Effector CD4-positive, alpha-beta T cell (primary cell): ENCODE measurements around the gene KIAA1755.
A peak's percentile ranks its signal among the peaks of the same experiment; 100 is the strongest.

Source experiments
- DNase-seq: peaks from one replicate; pipeline ENCODE4 v3.0.0-alpha.2; 2020

The KIAA1755 gene

GRCh38 chr20:38179846-38180245 lies 80.7 kb downstream of the KIAA1755 start:
- no peak for DNase-seq

- DNase-seq: no peak
These were observed 82.0 kb downstream of the KIAA1755 start for GRCh38 chr20:38178581-38178980.

- DNase-seq: no peak
These were observed 82.5 kb downstream of the KIAA1755 start for GRCh38 chr20:38178065-38178491.

- no peak for DNase-seq
These were observed 83.3 kb downstream of the KIAA1755 start for GRCh38 chr20:38177201-38177600.

GRCh38 chr20:38175304-38176180 lies 85.0 kb downstream of the KIAA1755 start:
- DNase-seq: no peak

GRCh38 chr20:38173237-38174156 lies 87.0 kb downstream of the KIAA1755 start:
- no peak for DNase-seq

GRCh38 chr20:38172408-38172807 lies 88.1 kb downstream of the KIAA1755 start:
- no peak for DNase-seq

GRCh38 chr20:38171675-38172043 lies 88.9 kb downstream of the KIAA1755 start:
- DNase-seq: no peak

GRCh38 chr20:38170826-38171674 lies 89.5 kb downstream of the KIAA1755 start:
- DNase-seq: no peak

GRCh38 chr20:38170219-38170825 lies 90.2 kb downstream of the KIAA1755 start:
- no peak for DNase-seq

GRCh38 chr20:38169636-38170193 lies 90.8 kb downstream of the KIAA1755 start:
- DNase-seq: no peak

GRCh38 chr20:38168791-38169589 lies 91.5 kb downstream of the KIAA1755 start:
- DNase-seq: no peak

- DNase-seq: no peak
These were observed 92.4 kb downstream of the KIAA1755 start for GRCh38 chr20:38167851-38168760.

- no peak for DNase-seq
These were observed 93.1 kb downstream of the KIAA1755 start for GRCh38 chr20:38167328-38167850.

- no peak for DNase-seq
These were observed 93.8 kb downstream of the KIAA1755 start for GRCh38 chr20:38166703-38167233.

GRCh38 chr20:38165966-38166702 lies 94.4 kb downstream of the KIAA1755 start:
- DNase-seq: no peak

GRCh38 chr20:38165089-38165965 lies 95.2 kb downstream of the KIAA1755 start, which contains the start of gene TGM2:
TSS of gene TGM2 (minus strand) at chr20:38165270. CDS start at chr20:38165198, 72 bp downstream.
- peak; percentile 25 for DNase-seq
